Measurements from ENCODE around the gene BBX.

The BBX gene

GRCh38 chr3:107816107-107816506 lies 293.3 kb downstream of the BBX start:
- TF ChIP-seq CTCF (IDR thresholded peaks at IDR 0.05; ENCODE audit: low read depth, low read length, missing control alignments): no peak
- no peak overlapping the region for H3K4me3 ChIP-seq (replicated peaks; ENCODE audit: low read depth, low read length)
- DNase-seq (ENCODE audit: extremely low read depth, low read depth): no peak

DNA sequence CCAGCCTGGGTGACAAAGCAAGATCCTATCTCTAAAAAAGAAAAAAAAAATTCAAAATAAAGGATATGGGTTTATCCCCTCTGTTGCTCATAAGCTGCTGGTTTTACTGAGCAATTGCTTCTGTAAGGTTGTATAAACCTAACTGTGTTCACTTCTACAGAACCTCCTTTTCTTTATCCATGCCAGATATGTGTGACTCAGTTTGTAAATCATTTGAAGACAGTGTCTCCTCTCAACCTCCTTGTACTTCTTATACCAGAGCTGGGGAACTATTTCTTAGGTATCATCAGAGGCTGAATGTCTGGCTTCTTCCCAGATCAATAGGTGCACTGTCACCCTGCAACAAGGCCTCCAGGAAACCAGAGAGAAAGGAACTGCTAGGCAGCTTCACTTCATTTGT lies 294.3 kb downstream of the BBX start:
- no peak for DNase-seq (ENCODE audit: extremely low read depth, low read depth)
- no peak overlapping the region for H3K4me3 ChIP-seq (replicated peaks; ENCODE audit: low read depth, low read length)
- TF ChIP-seq CTCF (IDR thresholded peaks at IDR 0.05; ENCODE audit: low read depth, low read length, missing control alignments): no peak

DNA sequence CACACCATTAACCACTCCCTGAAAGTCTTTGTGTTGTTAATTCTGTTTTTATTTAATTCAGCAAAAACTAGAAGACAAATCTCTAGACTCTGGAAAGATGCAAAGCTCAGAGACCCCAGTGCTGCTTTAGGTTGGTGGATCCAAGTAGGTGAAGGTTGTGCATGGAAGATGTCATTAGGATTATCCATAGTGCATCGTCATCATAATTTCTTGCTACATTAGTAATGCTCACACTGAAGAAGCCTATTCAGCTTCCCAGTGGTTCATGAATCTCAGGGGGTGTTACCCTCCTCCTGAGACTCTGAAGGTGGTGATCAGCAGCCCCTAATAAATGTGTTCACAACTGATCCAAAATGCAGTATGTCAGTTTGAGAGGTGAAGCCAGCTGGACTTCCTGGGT lies 295.3 kb downstream of the BBX start:
- no peak for DNase-seq (ENCODE audit: extremely low read depth, low read depth)
- TF ChIP-seq CTCF (IDR thresholded peaks at IDR 0.05; ENCODE audit: low read depth, low read length, missing control alignments): no peak
- H3K4me3 ChIP-seq (replicated peaks; ENCODE audit: low read depth, low read length): no peak overlapping the region

DNA sequence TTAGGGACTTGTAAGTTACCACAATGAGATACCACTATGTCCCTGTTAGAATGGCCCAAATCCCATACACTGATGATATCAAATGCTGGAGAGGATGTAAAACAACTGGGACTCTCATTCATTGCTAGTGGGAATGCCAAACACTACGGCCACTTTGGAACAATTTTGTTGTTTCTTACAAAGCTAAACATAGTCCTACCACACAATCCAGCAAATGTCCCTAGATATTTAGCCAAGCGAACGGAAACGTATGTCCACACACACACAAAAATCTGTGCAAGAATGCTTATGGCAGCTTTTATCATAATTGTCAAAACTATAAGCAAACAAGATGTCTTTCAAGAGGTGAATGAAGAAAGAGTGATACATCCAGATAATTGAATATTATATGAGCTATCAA lies 296.9 kb downstream of the BBX start:
- no peak for TF ChIP-seq CTCF (IDR thresholded peaks at IDR 0.05; ENCODE audit: low read depth, low read length, missing control alignments)
- no peak overlapping the region for H3K4me3 ChIP-seq (replicated peaks; ENCODE audit: low read depth, low read length)
- DNase-seq (ENCODE audit: extremely low read depth, low read depth): no peak

DNA sequence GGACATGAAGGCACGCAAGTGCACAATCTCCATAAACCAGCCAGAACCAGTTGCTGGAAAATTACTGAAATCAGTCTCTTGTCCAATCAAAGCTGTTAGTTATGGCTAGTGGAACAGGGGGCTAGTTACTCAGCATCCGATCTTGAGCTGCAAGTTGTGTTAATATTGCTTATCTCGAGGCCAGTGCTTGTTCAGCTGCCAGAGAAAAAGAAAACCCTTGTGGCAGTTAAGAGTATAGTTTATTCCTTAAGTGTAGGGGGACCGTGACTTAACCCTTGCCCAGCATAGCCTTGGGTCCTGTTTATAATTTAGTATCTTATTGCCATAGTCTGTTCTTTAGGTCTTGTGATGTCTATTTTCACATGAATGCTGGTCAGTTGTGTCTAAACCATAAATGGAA lies 299.5 kb downstream of the BBX start:
- no peak for TF ChIP-seq CTCF (IDR thresholded peaks at IDR 0.05; ENCODE audit: low read depth, low read length, missing control alignments)
- H3K4me3 ChIP-seq (replicated peaks; ENCODE audit: low read depth, low read length): no peak overlapping the region

DNA sequence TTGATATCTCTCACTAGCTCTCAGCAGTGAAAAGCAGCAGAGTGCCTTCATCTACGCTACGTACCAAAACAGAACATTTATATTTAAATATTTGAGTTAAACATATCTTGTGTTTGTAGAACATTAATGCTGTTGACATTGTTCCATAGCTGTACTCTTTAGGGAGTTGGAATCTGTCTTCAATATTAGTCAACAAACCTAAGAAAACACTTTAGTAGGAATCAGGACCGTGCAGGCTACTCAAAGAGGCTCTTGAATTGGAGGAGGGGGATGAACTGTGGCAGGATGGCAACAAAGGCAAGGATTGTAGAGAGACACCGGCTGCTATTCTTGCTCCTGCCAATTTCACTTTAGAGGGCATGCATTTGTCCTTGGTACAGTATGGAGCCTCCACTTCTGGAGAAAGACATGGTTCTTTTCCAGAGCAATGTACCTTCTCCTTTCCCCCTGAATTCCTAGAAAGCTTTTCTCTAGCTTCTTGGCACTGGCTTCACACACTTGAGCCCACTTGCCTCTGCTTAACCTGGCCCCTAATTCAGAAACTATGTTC lies 302.1 kb downstream of the BBX start:
- DNase-seq (ENCODE audit: extremely low read depth, low read depth): no peak
- no peak overlapping the region for H3K4me3 ChIP-seq (replicated peaks; ENCODE audit: low read depth, low read length)
- TF ChIP-seq CTCF (IDR thresholded peaks at IDR 0.05; ENCODE audit: low read depth, low read length, missing control alignments): no peak

More for the DNA sequence above, 299.5 kb downstream of the BBX start:
- no peak for DNase-seq (ENCODE audit: extremely low read depth, low read depth)

GRCh38 chr3:107825556-107825955 lies 302.8 kb downstream of the BBX start:
- no peak overlapping the region for H3K4me3 ChIP-seq (replicated peaks; ENCODE audit: low read depth, low read length)
- DNase-seq (ENCODE audit: extremely low read depth, low read depth): no peak
- no peak for TF ChIP-seq CTCF (IDR thresholded peaks at IDR 0.05; ENCODE audit: low read depth, low read length, missing control alignments)
